Neutrophil (primary cell): ENCODE measurements around the gene DNAJB13.

ENCODE experiments used
- H3K27ac ChIP-seq: fragments of 200-600 bp; sonication (generic); 2 replicates; pipeline ENCODE4 v1.5.1; 2016; ENCODE audit warnings: mild to moderate bottlenecking, moderate library complexity
- H3K27me3 ChIP-seq: fragments of 200-600 bp; sonication (generic); 2 replicates; pipeline ENCODE4 v1.6.0; 2016; ENCODE audit warnings: mild to moderate bottlenecking
- H3K36me3 ChIP-seq: fragments of 200-600 bp; sonication (generic); 2 replicates; pipeline ENCODE4 v1.5.1; 2017
- H3K4me1 ChIP-seq, 2 experiments: fragments of 200-600 bp in 1 of 2; sonication (generic) in 1 of 2; 1 replicate in 1 of 2; 2 replicates in 1 of 2; pipeline versions ENCODE4 v1.5.1 to v1.6.1; 2013 to 2016; ENCODE audit warnings: low read depth in 1 of 2, low read length in 1 of 2, mild to moderate bottlenecking in 1 of 2, moderate library complexity in 1 of 2; ENCODE audit not compliant: control insufficient read depth in 1 of 2, insufficient read depth in 1 of 2
- H3K4me3 ChIP-seq, 2 experiments: fragments of 200-600 bp in 1 of 2; sonication (generic) in 1 of 2; 1 replicate in 1 of 2; 2 replicates in 1 of 2; pipeline ENCODE4 v1.5.1; 2013 to 2016; ENCODE audit warnings: low read depth in 1 of 2, low read length in 1 of 2, mild to moderate bottlenecking in 1 of 2, moderate library complexity in 1 of 2
- H3K9me3 ChIP-seq: fragments of 200-600 bp; sonication (generic); 2 replicates; pipeline ENCODE4 v1.5.1; 2016
- TF ChIP-seq, protein P1 (sequence below): fragments of 200-600 bp; sonication (generic); IDR thresholded peaks from 2 replicates; pipeline ENCODE4 v1.5.1; 2016; ENCODE audit warnings: antibody characterized with exemption

DNAJB13 gene

DNA sequence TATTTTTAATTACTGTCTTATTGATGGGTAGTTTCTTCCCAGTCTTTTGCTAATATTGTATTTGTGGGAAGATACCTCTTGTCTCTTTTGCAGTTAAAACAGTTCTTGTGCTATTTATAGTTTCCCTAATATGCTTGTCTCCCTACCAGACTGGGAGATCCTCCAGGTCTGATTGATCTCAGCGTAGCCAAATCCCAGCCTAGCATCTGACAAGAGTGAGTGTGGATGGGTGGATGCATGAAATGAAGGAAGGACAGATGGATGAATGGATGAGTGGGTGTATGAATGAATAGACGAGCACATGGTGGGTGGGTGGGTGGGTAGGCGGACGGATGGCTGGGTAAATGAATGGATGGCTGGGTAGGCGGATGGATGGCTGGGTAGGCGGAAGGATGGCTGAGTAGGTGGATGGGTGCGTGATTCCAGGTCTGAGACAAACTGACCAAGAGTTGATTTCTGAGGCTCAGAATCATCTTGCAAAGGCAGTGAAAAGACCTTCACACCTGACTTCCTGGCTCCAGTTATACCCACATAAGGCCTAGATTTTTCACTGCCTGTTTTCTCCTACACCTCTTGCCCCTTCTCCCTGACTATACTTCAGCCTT is 11.4 kb downstream of the DNAJB13 start:
- Histone ChIP-seq H3K27ac (no peak overlapping the region), H3K4me3 (no peak overlapping the region), H3K4me1 (peaks cover 3 to 5% of the 10 kb centered on the region in 2 experiments), H3K27me3 (peaks cover 25% of the 10 kb centered on the region), H3K36me3 (no peaks in the 10 kb centered on the region), H3K9me3 (no peaks in the 10 kb centered on the region)
- TF ChIP-seq, protein P1, sequence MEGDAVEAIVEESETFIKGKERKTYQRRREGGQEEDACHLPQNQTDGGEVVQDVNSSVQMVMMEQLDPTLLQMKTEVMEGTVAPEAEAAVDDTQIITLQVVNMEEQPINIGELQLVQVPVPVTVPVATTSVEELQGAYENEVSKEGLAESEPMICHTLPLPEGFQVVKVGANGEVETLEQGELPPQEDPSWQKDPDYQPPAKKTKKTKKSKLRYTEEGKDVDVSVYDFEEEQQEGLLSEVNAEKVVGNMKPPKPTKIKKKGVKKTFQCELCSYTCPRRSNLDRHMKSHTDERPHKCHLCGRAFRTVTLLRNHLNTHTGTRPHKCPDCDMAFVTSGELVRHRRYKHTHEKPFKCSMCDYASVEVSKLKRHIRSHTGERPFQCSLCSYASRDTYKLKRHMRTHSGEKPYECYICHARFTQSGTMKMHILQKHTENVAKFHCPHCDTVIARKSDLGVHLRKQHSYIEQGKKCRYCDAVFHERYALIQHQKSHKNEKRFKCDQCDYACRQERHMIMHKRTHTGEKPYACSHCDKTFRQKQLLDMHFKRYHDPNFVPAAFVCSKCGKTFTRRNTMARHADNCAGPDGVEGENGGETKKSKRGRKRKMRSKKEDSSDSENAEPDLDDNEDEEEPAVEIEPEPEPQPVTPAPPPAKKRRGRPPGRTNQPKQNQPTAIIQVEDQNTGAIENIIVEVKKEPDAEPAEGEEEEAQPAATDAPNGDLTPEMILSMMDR, result no peak

DNA sequence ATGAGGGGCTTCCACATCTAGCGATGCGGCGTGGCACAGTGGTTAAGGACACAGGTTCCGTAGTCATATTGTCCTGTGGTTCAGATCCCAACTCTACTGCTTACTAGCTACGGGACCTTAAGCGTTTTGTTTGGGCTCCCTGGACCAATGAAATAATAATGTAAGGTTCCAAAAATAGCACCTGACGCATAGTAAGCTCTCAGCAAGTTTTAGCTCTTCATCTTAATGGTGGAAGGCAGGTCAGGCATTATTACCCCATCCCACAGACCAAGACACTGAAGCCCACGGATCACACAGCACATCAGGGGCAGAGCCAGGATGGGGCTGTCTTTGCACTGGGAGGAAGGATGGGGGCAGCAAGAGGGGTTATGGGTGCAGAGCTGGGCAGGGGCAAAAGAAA is 13.0 kb downstream of the DNAJB13 start:
- Histone ChIP-seq H3K9me3 (no peaks in the 10 kb centered on the region), H3K27me3 (peaks cover 11% of the 10 kb centered on the region), H3K4me3 (no peak overlapping the region), H3K36me3 (no peaks in the 10 kb centered on the region), H3K4me1 (peaks cover 3 to 5% of the 10 kb centered on the region in 2 experiments), H3K27ac (no peak overlapping the region)
- TF ChIP-seq, protein P1, result no peak

DNA sequence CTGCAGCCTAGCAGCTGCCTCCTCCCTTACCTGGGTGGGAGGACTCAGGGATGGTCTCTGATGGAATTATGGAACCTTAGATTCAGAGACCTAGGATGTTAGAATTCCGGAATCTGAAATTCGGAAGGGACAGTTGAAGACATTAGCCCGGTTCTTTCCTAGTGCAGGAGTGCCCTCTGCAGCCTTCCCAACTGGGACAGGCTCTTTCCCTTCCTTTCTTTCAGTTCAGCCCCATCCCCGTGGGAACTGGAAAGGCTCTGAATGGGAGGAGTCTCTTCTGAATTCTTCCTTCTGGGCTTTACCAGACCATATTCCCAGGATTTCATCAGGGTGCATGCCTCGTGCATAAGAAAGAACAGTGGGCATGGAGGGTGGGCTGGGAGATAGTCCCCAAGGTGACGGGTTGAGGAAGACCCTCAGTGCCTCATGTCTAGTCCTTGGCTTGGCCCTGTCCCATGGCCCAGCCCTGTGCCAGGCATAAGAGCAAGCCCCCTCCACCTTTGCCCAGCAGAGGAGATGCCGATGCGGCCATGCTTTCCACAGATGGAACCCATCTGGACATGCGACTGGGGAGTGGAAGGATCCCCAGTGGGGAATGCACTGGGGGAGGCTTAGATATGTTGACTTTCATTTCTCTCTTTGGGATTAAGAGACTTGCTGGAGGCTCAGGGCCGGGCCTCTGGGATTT is 14.4 kb downstream of the DNAJB13 start:
- Histone ChIP-seq H3K27ac (no peak overlapping the region), H3K27me3 (peaks cover 11% of the 10 kb centered on the region), H3K4me1 (peaks cover 3 to 5% of the 10 kb centered on the region in 2 experiments), H3K36me3 (no peaks in the 10 kb centered on the region), H3K4me3 (no peak overlapping the region), H3K9me3 (no peaks in the 10 kb centered on the region)
- TF ChIP-seq, protein P1, result no peak

DNA sequence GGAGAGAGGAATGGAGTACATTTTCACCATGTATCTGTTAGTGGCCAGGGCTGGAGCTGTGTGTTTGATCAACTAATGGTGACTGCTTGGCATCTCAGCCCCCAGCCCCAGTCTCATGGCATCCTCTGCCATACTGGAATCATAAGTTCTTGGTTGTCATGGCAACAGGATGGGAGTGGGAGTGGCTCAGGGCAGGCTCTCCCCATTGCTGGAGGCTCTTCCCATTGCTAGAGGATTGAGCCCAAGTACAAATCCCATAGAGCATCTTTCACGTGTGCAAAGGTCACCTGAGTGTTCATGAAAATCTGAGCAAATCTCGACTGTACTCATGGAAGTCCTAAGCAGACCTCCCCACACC is 14.9 kb downstream of the DNAJB13 start:
- H3K27me3 ChIP-seq, result peaks cover 11% of the 10 kb centered on the region
- no peaks in the 10 kb centered on the region for H3K36me3 ChIP-seq
- H3K9me3 ChIP-seq, result no peaks in the 10 kb centered on the region
- H3K27ac ChIP-seq, result no peak overlapping the region
- TF ChIP-seq, protein P1, result no peak
- no peak overlapping the region for H3K4me3 ChIP-seq
- H3K4me1 ChIP-seq, result peaks cover 3 to 5% of the 10 kb centered on the region in 2 experiments

DNA sequence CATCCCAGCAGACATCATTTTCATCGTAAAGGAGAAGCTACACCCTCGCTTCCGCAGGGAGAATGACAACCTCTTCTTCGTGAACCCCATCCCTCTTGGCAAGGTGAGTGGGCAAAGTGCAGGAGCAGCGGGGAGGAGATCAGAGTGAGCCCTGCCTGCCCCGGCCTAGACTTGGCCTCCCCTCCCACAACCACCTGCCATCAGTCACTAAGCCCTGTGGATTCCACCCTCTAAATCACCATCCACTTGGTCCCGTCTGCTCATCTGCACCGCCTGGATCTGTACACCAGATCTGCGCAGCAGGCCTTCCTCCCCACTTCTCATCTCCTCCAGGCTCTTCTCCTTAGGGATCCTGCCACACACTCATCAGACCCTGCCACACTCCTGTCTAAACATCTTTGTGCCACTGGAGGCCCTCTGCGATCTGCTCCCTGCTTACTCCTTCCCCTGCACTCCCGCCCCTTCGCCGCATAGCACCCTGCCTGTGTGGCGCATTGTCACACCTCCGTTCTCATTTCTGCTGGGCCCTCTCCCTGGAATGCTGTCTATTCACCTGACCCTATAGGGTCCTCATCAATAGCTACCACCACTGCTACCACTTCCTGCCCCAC is 17.6 kb downstream of the DNAJB13 start:
- Histone ChIP-seq H3K9me3 (no peaks in the 10 kb centered on the region), H3K4me1 (peaks cover 3 to 5% of the 10 kb centered on the region in 2 experiments), H3K4me3 (no peak overlapping the region), H3K27me3 (peaks cover 11% of the 10 kb centered on the region), H3K36me3 (peaks cover 6% of the 10 kb centered on the region), H3K27ac (no peak overlapping the region)
- TF ChIP-seq, protein P1, result no peak
